Measurements from ENCODE around the gene TRIM16.
"Not testable (repeated sequence)": the region's sequence is repeated elsewhere in the genome, so short reads cannot be mapped to it uniquely, and the experiment has no call there.

- TF ChIP-seq, protein P1, sequence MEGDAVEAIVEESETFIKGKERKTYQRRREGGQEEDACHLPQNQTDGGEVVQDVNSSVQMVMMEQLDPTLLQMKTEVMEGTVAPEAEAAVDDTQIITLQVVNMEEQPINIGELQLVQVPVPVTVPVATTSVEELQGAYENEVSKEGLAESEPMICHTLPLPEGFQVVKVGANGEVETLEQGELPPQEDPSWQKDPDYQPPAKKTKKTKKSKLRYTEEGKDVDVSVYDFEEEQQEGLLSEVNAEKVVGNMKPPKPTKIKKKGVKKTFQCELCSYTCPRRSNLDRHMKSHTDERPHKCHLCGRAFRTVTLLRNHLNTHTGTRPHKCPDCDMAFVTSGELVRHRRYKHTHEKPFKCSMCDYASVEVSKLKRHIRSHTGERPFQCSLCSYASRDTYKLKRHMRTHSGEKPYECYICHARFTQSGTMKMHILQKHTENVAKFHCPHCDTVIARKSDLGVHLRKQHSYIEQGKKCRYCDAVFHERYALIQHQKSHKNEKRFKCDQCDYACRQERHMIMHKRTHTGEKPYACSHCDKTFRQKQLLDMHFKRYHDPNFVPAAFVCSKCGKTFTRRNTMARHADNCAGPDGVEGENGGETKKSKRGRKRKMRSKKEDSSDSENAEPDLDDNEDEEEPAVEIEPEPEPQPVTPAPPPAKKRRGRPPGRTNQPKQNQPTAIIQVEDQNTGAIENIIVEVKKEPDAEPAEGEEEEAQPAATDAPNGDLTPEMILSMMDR (conservative IDR thresholded peaks at IDR 0.05; ENCODE audit: low read depth in 2 of 2): not testable (repeated sequence)
- not testable (repeated sequence) for TF ChIP-seq EZH2phosphoT487 (IDR thresholded peaks at IDR 0.05; ENCODE audit: unreplicated experiment); STAT1 (IDR thresholded peaks at IDR 0.05; ENCODE audit: unreplicated experiment); ZNF114 (CRISPR knock-in tag; IDR thresholded peaks at IDR 0.05); POLR2AphosphoS5 (IDR thresholded peaks at IDR 0.05; ENCODE audit: low read depth); CREB1 (CRISPR knock-in tag; IDR thresholded peaks at IDR 0.05; ENCODE audit: low read depth); EZH2 (IDR thresholded peaks at IDR 0.05; ENCODE audit: low read depth, unreplicated experiment); JUNB (IDR thresholded peaks at IDR 0.05; ENCODE audit: unreplicated experiment); ZNF462 (CRISPR knock-in tag; IDR thresholded peaks at IDR 0.05)
- TF ChIP-seq, protein P2, sequence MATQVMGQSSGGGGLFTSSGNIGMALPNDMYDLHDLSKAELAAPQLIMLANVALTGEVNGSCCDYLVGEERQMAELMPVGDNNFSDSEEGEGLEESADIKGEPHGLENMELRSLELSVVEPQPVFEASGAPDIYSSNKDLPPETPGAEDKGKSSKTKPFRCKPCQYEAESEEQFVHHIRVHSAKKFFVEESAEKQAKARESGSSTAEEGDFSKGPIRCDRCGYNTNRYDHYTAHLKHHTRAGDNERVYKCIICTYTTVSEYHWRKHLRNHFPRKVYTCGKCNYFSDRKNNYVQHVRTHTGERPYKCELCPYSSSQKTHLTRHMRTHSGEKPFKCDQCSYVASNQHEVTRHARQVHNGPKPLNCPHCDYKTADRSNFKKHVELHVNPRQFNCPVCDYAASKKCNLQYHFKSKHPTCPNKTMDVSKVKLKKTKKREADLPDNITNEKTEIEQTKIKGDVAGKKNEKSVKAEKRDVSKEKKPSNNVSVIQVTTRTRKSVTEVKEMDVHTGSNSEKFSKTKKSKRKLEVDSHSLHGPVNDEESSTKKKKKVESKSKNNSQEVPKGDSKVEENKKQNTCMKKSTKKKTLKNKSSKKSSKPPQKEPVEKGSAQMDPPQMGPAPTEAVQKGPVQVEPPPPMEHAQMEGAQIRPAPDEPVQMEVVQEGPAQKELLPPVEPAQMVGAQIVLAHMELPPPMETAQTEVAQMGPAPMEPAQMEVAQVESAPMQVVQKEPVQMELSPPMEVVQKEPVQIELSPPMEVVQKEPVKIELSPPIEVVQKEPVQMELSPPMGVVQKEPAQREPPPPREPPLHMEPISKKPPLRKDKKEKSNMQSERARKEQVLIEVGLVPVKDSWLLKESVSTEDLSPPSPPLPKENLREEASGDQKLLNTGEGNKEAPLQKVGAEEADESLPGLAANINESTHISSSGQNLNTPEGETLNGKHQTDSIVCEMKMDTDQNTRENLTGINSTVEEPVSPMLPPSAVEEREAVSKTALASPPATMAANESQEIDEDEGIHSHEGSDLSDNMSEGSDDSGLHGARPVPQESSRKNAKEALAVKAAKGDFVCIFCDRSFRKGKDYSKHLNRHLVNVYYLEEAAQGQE (IDR thresholded peaks at IDR 0.05; ENCODE audit: unreplicated experiment): not testable (repeated sequence)
- TF ChIP-seq, protein P3, sequence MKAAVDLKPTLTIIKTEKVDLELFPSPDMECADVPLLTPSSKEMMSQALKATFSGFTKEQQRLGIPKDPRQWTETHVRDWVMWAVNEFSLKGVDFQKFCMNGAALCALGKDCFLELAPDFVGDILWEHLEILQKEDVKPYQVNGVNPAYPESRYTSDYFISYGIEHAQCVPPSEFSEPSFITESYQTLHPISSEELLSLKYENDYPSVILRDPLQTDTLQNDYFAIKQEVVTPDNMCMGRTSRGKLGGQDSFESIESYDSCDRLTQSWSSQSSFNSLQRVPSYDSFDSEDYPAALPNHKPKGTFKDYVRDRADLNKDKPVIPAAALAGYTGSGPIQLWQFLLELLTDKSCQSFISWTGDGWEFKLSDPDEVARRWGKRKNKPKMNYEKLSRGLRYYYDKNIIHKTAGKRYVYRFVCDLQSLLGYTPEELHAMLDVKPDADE (IDR thresholded peaks at IDR 0.05): not testable (repeated sequence)
Observed at GRCh38 chr17:15591986-15592385, 92.1 kb downstream of the TRIM16 start.

All from GM23338 (cell line).